Gastrocnemius medialis (tissue), 4 donors: ENCODE results near the gene MED25.

ENCODE experiments used
- CTCF ChIP-seq, 5 experiments: fragments of 450-650 bp in 3 of 5; fragments of 200-600 bp in 2 of 5; sonication (generic) in 2 of 5; IDR thresholded peaks in 4 of 5; conservative IDR thresholded peaks in 1 of 5; 1 replicate in 4 of 5; 2 replicates in 1 of 5; pipeline ENCODE4 v1.5.1; 2016 to 2019; ENCODE audit warnings: antibody characterized with exemption in 5 of 5, mild to moderate bottlenecking in 3 of 5, moderate library complexity in 3 of 5
- POLR2A ChIP-seq, 2 donors: fragments of 450-650 bp; IDR thresholded peaks; one replicate each; pipeline ENCODE4 v1.6.1; 2017; ENCODE audit warnings: antibody characterized with exemption in 2 of 2, mild to moderate bottlenecking in 2 of 2, moderate library complexity in 2 of 2

GRCh38 chr19:49838885-49839588 lies 20.9 kb downstream of the MED25 start:
- TF ChIP-seq POLR2A (IDR thresholded peaks at IDR 0.05) (no peak), CTCF (IDR thresholded peaks at IDR 0.05 in 4 of 5, conservative IDR thresholded peaks at IDR 0.05 in 1 of 5) (no peak)
